Uterus (tissue), 2 donors: Measurements from ENCODE around the gene SBK3.

Experiments used
- POLR2A ChIP-seq, 2 donors: fragments of 450-650 bp; IDR thresholded peaks; one replicate each; pipeline ENCODE4 v1.6.1; 2016; ENCODE audit warnings: antibody characterized with exemption in 2 of 2, mild to moderate bottlenecking in 1 of 2, moderate library complexity in 1 of 2
- TF ChIP-seq, protein P1 (sequence below), 4 experiments: fragments of 200-600 bp in 2 of 4; fragments of 450-650 bp in 2 of 4; sonication (generic) in 2 of 4; IDR thresholded peaks; one replicate each; pipeline ENCODE4 v1.5.1; 2016 to 2019; ENCODE audit warnings: antibody characterized with exemption in 4 of 4, mild to moderate bottlenecking in 2 of 4, moderate library complexity in 1 of 4

DNA sequence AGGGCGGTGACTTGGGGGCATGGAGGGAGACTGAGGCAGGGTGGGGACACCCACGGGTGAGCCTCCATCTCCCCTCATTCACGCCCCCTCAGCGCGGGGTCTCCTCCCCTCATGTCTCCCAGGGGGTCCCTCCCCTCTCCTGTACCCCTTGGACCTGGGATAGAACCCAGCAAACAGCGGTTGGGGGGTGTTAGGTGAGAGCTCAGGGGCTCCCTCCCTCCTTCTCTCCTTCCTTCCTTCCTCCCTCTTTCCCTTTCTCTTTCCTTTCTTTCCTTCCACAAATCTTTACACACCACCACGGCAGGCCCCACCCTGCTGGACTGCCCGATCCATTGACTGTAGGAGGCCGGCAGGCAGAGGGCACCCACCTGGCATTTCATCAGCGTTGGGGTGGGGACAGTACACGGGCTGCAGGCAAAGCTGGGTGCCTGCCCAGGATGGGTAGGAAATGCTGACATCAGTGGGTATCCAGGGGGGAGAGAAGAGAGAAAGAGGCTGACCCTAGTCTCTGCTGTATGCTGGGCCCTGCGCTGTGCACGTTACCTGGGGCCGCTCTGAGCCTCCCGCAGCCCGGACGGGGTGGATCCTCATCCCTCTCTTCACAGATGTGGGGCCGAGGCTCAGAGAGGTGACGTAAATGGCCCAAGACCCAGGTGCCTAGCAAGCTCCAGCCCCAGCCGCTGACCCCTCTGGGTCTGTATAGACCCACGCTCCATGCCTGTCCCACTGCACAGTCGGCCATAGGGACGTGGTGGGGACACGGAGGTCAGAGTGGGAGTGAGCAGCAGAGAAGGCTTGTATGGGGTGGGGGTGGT lies 53.6 kb downstream of the SBK3 start:
- TF ChIP-seq POLR2A (IDR thresholded peaks at IDR 0.05): no peak
- TF ChIP-seq, protein P1, sequence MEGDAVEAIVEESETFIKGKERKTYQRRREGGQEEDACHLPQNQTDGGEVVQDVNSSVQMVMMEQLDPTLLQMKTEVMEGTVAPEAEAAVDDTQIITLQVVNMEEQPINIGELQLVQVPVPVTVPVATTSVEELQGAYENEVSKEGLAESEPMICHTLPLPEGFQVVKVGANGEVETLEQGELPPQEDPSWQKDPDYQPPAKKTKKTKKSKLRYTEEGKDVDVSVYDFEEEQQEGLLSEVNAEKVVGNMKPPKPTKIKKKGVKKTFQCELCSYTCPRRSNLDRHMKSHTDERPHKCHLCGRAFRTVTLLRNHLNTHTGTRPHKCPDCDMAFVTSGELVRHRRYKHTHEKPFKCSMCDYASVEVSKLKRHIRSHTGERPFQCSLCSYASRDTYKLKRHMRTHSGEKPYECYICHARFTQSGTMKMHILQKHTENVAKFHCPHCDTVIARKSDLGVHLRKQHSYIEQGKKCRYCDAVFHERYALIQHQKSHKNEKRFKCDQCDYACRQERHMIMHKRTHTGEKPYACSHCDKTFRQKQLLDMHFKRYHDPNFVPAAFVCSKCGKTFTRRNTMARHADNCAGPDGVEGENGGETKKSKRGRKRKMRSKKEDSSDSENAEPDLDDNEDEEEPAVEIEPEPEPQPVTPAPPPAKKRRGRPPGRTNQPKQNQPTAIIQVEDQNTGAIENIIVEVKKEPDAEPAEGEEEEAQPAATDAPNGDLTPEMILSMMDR (IDR thresholded peaks at IDR 0.05): no peak
